ENCODE data around the gene ATG4B.

GRCh38 chr2:241598487-241598886 lies 39.0 kb upstream of the ATG4B start:
- TF ChIP-seq, protein P1, sequence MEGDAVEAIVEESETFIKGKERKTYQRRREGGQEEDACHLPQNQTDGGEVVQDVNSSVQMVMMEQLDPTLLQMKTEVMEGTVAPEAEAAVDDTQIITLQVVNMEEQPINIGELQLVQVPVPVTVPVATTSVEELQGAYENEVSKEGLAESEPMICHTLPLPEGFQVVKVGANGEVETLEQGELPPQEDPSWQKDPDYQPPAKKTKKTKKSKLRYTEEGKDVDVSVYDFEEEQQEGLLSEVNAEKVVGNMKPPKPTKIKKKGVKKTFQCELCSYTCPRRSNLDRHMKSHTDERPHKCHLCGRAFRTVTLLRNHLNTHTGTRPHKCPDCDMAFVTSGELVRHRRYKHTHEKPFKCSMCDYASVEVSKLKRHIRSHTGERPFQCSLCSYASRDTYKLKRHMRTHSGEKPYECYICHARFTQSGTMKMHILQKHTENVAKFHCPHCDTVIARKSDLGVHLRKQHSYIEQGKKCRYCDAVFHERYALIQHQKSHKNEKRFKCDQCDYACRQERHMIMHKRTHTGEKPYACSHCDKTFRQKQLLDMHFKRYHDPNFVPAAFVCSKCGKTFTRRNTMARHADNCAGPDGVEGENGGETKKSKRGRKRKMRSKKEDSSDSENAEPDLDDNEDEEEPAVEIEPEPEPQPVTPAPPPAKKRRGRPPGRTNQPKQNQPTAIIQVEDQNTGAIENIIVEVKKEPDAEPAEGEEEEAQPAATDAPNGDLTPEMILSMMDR (IDR thresholded peaks at IDR 0.05; ENCODE audit: insufficient read depth, low read length, poor library complexity, severe bottlenecking), result no peak
- TF ChIP-seq EZH2phosphoT487 (conservative IDR thresholded peaks at IDR 0.05; ENCODE audit: low read length), result no peak
